Activated T-cell treated with anti-CD3 and anti-CD28 coated beads for 1 hour (primary cell): ENCODE data around the gene MICAL2.
"Not testable (repeated sequence)": the region's sequence is repeated elsewhere in the genome, so short reads cannot be mapped to it uniquely, and the experiment has no call there.

Experiments
- DNase-seq: peaks from one replicate; pipeline ENCODE4 v3.0.0-alpha.2; 2020; ENCODE audit warnings: low read depth

Gene MICAL2

GRCh38 chr11:12134236-12134585 is 23.8 kb downstream of the MICAL2 start:
- no peak for DNase-seq

DNA sequence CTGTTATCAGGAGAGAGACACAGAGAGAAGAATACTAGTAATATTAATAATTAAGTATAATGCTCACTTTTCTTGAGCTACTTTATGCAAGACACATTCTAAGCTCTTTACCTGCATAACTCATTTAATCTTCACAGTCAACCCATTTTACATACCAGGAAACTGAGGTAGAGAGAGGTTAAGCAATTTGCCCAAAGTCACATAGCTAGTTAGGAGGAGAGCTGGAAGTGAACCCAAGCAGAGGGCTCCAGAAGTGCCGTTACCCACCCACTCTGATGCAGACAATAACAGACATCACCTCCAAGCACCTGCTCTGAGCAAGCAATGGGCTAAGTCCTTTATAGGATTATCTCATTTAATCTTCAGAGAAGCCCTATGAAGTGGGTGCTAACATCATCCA is 24.8 kb downstream of the MICAL2 start:
- no peak for DNase-seq

- no peak for DNase-seq
Observed at GRCh38 chr11:12137005-12137690, 26.8 kb downstream of the MICAL2 start.

GRCh38 chr11:12137938-12138731 is 27.7 kb downstream of the MICAL2 start:
- DNase-seq, result no peak

DNA sequence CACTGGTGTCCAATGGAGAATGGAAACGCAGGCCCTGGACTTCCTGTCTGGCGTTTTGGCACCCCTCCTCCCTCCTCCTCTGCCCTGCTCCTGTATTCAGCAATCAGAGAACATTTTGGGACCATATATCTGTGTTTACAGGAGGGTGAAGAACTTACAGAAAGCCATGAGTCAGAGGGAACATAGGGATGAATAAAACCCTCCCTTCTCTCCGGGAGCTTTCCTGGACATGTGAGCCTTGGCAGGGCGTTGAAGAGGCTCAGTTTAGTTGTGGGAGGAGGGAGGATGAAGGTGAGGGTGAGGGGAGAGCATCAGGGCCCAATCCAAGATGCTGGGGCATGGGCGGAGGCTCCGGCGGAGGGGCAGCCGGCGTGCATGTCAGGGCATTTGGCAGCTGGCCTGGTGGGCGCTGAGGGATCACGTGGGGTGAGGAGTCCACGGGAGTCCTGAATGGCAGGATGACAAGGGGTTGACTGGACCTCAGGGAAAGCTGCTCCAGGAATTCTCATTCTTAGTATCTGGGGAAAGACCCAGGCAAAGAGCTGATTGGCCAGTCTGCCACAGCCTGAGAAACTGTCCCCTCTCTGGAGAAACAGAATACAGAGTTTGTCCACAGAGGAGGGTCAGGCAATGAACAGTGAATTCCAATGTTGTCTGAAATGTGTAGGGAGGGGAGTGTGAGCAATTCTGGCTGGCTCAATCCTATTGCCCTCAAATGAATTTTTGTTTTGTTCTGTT is 28.9 kb downstream of the MICAL2 start:
- DNase-seq, result no peak

- no peak for DNase-seq
Observed at GRCh38 chr11:12140186-12140793, 29.9 kb downstream of the MICAL2 start.

- DNase-seq, result no peak
Observed at GRCh38 chr11:12141283-12141682, 30.9 kb downstream of the MICAL2 start.

- DNase-seq, result no peak
Observed at GRCh38 chr11:12142176-12142575, 31.8 kb downstream of the MICAL2 start.

- DNase-seq, result no peak
Observed at GRCh38 chr11:12142909-12143308, 32.5 kb downstream of the MICAL2 start.

GRCh38 chr11:12143461-12144258 is 33.3 kb downstream of the MICAL2 start:
- no peak for DNase-seq

DNA sequence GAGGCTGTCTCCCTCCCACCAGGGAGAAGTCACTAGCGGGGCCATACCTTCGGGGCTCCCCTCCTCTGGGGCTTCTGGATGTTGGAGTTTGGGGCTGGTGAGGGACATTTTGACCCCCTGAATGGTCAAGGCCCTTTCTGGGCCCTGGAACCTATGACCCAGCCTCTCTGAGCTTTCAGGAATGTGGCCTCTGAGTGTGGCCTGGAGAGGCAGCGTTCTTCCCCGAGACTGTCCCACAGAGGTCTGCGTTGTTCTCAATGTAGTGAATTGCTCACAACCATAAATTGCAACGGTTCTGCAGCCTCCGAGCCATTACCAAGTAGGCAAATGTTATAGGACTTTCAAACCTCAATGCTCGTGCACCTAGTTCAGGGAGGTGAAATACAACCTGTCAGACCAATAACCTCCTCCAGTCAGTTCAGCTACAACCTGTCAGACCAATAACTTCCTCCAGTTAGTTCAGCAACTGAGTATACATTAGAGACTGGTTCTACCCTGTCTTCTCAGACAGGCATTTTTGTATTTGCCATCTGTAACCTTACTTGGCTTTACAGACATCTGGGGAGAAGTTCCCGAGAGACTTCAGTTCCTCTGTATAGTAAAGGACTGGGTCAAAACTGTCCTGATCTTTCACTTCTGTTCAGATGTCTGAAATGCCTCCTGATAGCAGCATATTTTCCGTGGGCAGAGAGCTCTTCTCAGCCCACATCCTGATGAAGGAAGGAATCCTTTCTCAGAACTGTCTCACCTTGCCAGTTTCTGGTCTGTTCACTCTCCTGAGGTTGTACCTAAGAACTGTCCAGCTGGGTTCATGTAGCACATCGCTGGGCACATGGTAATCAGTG is 34.2 kb downstream of the MICAL2 start:
- DNase-seq, result no peak

- not testable (repeated sequence) for DNase-seq
Observed at GRCh38 chr11:12146678-12147077, 36.3 kb downstream of the MICAL2 start.

GRCh38 chr11:12147827-12148226 is 37.4 kb downstream of the MICAL2 start:
- DNase-seq, result no peak

DNA sequence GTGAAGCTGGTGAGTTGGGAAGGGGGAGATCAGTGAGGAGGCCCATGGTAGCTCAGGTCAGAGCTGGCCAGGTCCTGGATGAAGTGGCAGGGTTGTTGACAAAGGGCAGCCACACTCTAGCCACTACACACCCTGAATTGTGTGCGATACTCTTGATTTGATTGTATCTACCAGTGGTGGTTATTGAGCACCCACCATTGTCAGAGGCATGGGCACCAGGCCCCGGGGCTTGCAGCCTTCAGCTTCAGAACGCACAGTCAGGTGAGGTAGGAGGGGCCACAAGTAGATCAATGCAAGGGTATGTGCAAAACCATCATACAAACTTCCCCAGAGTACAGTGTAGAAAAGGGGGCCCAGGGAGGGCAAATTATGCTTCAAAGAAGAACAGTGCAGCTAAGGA is 38.1 kb downstream of the MICAL2 start:
- no peak for DNase-seq

- DNase-seq, result no peak
Observed at GRCh38 chr11:12148882-12149281, 38.5 kb downstream of the MICAL2 start.

- DNase-seq, result no peak
Observed at GRCh38 chr11:12149672-12150225, 39.4 kb downstream of the MICAL2 start.

GRCh38 chr11:12150831-12151382 is 40.5 kb downstream of the MICAL2 start:
- DNase-seq, result no peak

DNA sequence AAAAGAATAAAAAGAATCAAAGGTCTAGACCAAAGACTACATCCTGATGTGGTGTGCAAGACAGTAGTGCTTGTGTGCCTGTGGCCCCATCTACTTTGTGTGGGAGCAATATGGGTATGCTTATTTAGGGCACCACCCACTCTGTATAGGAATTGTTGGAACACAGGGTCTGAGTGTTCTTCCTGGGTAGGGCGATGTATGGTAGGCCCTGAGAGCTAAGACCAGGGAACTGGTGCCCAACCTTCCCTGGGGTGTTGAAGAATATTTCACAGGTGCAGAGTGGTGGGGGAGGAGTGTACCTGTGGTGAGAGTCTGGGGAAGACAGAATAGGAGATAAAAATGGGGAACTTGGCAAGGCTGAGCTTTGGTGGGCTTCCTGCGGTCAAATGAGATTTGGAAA is 41.9 kb downstream of the MICAL2 start:
- no peak for DNase-seq

- DNase-seq, result no peak
Observed at GRCh38 chr11:12154871-12155668, 44.7 kb downstream of the MICAL2 start.
